ENCODE measurements around the gene PWWP2B. TPM values are rescaled to one million over a fixed set of nuclear protein-coding genes. Genes with fewer than 3 reads are reported as not detected.

PWWP2B gene
- polyA plus RNA-seq, 1 experiment: 1.1 TPM

DNA sequence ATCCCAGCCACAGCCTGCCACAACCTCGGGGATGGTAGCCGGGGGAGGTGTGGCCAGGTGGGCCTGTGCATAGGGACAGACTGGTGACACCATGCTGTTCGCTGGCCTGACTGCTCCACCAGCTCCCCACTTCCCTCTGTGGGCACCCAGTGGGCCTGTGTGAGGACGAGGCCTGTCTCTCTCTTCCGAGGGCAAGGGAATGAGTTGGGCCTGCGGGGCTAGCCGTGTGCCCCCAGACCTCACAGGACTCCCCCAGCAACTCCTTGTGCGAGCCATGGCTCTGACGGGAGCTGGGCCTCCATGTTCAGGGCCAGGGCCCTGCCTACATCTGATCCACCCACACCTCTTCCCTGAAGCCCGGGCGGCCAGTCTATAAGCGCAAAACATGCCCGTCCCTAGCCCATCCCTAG lies 40.5 kb downstream of the PWWP2B start:
- H3K9me3 ChIP-seq (ENCODE audit: control insufficient read depth, insufficient read depth, low read length): peaks cover 23% of the 10 kb centered on the region
- H3K27ac ChIP-seq (ENCODE audit: low read depth, low read length): no peak overlapping the region
- H3K4me3 ChIP-seq (ENCODE audit: low read depth, low read length): no peak overlapping the region
- ChIA-PET POLR2A (no interaction called here), CTCF (no interaction called here)
- TF ChIP-seq, protein P1, sequence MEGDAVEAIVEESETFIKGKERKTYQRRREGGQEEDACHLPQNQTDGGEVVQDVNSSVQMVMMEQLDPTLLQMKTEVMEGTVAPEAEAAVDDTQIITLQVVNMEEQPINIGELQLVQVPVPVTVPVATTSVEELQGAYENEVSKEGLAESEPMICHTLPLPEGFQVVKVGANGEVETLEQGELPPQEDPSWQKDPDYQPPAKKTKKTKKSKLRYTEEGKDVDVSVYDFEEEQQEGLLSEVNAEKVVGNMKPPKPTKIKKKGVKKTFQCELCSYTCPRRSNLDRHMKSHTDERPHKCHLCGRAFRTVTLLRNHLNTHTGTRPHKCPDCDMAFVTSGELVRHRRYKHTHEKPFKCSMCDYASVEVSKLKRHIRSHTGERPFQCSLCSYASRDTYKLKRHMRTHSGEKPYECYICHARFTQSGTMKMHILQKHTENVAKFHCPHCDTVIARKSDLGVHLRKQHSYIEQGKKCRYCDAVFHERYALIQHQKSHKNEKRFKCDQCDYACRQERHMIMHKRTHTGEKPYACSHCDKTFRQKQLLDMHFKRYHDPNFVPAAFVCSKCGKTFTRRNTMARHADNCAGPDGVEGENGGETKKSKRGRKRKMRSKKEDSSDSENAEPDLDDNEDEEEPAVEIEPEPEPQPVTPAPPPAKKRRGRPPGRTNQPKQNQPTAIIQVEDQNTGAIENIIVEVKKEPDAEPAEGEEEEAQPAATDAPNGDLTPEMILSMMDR (IDR thresholded peaks at IDR 0.05; ENCODE audit: low read depth, low read length): no peak
- H3K27me3 ChIP-seq (ENCODE audit: control insufficient read depth, insufficient read depth, low read length): no peaks in the 10 kb centered on the region
- DNase-seq (ENCODE audit: low read depth, low spot score): no peak

DNA sequence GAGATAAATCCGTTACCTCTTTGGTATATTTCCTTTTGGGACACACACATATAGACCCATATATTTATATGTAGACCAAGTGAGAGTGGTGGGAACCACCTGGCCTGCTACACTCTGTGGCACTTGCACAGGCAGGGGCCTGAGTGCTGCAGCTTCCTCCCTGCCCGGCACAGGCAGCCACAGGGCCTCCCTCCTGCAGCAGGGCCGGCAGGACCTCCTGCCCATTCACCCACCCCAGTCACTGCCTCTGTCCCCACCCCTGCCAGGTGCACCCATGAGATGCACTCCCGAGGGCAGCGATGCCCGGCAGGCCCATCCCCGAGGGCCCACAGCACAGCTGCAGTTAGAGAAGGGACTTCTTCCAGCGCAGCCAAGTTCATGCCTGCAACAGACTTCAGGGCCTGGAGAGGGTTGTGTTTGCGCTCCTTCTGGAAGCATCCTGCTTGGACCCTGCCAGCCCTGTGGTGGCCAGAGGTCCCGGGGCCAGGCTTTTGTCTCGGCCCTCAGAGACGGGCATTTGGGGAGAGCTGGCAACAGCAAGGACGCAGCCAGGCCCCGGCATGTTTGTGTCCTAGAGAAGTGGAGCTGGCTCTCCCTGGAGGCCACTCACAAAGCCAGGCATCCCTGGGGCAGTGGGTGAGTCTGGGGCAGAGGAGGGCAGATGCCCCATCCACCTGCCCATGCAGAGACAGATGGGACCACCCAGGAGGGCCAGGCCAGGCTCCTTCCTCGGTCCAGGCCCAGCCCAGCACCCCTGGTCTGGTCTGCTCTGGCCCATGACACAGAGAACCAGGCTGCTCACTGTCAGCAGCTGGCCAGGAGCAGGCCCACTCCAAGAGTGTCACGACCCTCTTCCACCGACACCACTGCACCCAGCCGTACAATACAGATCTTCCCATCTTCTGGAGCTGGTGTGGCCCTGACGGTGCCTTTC lies 41.4 kb downstream of the PWWP2B start:
- H3K4me3 ChIP-seq (ENCODE audit: low read depth, low read length): no peak overlapping the region
- POLR2A ChIA-PET: no interaction called here
- TF ChIP-seq, protein P1 (IDR thresholded peaks at IDR 0.05; ENCODE audit: low read depth, low read length): no peak
- no peak overlapping the region for H3K27ac ChIP-seq (ENCODE audit: low read depth, low read length)
- CTCF ChIA-PET: no interaction called here
- no peaks in the 10 kb centered on the region for H3K27me3 ChIP-seq (ENCODE audit: control insufficient read depth, insufficient read depth, low read length)
- no peak for DNase-seq (ENCODE audit: low read depth, low spot score)
- peaks cover 25% of the 10 kb centered on the region for H3K9me3 ChIP-seq (ENCODE audit: control insufficient read depth, insufficient read depth, low read length)

DNA sequence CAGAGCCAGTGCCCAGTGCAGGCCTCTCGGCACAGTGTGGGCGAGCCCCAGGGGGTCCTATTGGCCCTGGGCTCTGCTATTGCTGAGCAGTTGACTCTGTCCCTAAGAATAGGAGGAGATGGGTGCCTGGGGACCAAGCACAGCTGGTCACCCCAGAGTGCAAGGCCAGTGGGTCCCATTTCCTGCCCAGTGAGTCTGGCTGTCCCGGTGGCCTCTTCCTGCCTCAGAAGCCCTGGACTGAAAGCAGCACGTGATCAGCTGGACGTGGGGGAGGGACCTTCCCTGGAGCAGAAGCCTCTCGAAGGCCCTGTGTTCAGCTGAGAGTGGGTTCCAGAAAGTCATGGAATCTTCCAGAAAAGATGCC lies 42.0 kb downstream of the PWWP2B start:
- ChIA-PET POLR2A (no interaction called here), CTCF (no interaction called here)
- Histone ChIP-seq H3K9me3 (ENCODE audit: control insufficient read depth, insufficient read depth, low read length) (peaks cover 25% of the 10 kb centered on the region), H3K27me3 (ENCODE audit: control insufficient read depth, insufficient read depth, low read length) (no peaks in the 10 kb centered on the region), H3K27ac (ENCODE audit: low read depth, low read length) (no peak overlapping the region), H3K4me3 (ENCODE audit: low read depth, low read length) (no peak overlapping the region)
- TF ChIP-seq, protein P1 (IDR thresholded peaks at IDR 0.05; ENCODE audit: low read depth, low read length): no peak
- no peak for DNase-seq (ENCODE audit: low read depth, low spot score)

DNA sequence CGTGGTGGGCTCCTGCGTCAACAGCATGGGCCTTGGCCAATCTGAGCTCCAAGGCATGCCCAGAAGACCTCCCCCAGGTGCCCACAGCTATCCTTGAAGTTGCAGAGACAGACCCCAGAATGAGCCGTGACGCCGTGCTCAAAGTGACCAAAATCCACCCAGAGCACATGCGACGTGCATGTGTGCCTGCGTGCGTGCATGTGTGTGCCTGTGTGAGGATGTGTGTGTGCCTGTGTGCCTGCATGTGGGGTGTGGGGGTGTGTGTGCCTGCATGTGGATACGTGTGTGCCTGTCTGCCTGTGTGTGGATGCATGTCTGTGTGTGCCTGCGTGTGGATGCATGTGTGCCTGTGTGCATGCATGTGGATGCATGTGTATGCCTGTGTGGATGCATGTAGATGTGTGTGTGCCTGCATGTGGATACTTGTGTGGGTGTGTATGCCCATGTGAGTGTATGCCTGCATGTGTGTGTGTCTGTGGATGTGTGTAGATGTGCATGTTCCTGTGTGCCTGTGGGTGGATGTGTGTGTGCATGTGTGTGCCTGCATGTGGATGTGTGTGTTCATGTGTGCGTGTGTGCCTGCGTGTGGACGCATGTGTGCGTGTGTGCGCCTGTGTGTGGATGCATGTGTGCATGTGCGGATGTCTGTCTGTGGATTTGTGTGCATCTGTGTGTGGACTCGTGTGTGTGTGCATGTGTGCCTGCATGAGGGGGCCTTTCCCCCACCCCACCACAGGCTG lies 42.6 kb downstream of the PWWP2B start:
- Histone ChIP-seq H3K27ac (ENCODE audit: low read depth, low read length) (no peak overlapping the region), H3K9me3 (ENCODE audit: control insufficient read depth, insufficient read depth, low read length) (peaks cover 25% of the 10 kb centered on the region), H3K27me3 (ENCODE audit: control insufficient read depth, insufficient read depth, low read length) (no peaks in the 10 kb centered on the region), H3K4me3 (ENCODE audit: low read depth, low read length) (no peak overlapping the region)
- no peak for DNase-seq (ENCODE audit: low read depth, low spot score)
- CTCF ChIA-PET: no interaction called here
- TF ChIP-seq, protein P1 (IDR thresholded peaks at IDR 0.05; ENCODE audit: low read depth, low read length): no peak
- POLR2A ChIA-PET: no interaction called here
